ENCODE results near the gene KEL. TPM values are rescaled to one million over a fixed set of nuclear protein-coding genes. Genes with fewer than 3 reads are reported as not detected.

Gene KEL
- total RNA-seq, 1 donor from 2014 or later: 0.12 TPM

DNA sequence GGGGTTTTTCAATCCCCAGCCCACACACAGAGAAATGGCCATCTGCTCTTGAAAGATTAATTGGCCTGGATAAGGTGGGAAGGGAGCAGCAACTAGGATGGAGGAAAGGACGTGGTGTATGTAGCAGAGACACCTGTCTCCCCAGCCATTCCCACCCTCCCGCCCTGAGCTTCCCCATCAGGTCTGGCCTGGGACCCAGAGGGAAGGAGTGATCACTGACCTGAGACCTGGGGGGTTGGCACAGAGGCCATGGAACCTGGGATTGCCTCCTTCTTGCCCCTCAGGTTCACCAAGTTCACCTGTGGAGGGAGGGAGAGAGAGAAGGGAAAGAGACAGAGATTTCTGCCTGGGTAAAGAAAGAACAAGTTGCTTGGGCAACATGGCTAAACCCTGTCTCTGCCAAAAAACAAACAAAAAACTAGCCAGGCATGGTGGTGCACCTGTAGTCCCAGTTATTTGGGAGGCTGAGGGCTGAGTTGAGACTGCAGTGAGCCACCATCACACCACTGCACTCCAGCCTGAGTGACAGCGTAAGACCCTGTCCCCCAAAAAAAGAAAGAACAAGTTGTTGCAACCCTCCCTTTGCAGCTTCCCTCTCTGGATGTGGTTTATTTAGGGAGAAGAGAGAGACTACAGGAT, 65.3 kb downstream of the KEL start:
- no peak overlapping the region for H3K4me3 ChIP-seq (ENCODE audit: low read depth, low read length)
- TF ChIP-seq, protein P1, sequence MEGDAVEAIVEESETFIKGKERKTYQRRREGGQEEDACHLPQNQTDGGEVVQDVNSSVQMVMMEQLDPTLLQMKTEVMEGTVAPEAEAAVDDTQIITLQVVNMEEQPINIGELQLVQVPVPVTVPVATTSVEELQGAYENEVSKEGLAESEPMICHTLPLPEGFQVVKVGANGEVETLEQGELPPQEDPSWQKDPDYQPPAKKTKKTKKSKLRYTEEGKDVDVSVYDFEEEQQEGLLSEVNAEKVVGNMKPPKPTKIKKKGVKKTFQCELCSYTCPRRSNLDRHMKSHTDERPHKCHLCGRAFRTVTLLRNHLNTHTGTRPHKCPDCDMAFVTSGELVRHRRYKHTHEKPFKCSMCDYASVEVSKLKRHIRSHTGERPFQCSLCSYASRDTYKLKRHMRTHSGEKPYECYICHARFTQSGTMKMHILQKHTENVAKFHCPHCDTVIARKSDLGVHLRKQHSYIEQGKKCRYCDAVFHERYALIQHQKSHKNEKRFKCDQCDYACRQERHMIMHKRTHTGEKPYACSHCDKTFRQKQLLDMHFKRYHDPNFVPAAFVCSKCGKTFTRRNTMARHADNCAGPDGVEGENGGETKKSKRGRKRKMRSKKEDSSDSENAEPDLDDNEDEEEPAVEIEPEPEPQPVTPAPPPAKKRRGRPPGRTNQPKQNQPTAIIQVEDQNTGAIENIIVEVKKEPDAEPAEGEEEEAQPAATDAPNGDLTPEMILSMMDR (conservative IDR thresholded peaks at IDR 0.05; ENCODE audit: low read depth, low read length): no peak
- no peak for DNase-seq (ENCODE audit: low read depth)

DNA sequence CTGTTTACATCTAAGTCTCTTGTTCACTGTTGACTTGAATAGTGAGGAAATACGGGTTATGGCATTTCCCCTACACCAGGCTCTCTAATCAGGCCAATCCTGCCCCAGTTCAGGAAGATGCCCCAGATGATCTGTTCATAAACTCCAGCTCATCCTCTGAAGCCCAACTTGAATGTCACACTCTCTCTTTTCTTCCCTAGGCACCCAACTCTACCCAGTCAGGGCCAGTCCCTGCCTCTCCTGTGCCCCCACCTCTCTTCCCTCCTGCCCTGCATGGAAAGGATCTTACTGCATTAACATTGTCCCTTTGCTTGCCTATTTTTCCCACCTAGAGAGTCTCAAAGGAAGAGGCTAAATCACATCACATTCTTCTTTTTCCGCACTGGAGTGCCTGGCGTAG, 66.0 kb downstream of the KEL start:
- no peak for DNase-seq (ENCODE audit: low read depth)
- no peak overlapping the region for H3K4me3 ChIP-seq (ENCODE audit: low read depth, low read length)
- TF ChIP-seq, protein P1 (conservative IDR thresholded peaks at IDR 0.05; ENCODE audit: low read depth, low read length): no peak

GRCh38 chr7:142894985-142895593, 67.1 kb downstream of the KEL start:
- no peak for DNase-seq (ENCODE audit: low read depth)
- TF ChIP-seq, protein P1 (conservative IDR thresholded peaks at IDR 0.05; ENCODE audit: low read depth, low read length): no peak
- H3K4me3 ChIP-seq (ENCODE audit: low read depth, low read length): no peak overlapping the region

- TF ChIP-seq, protein P1 (conservative IDR thresholded peaks at IDR 0.05; ENCODE audit: low read depth, low read length): no peak
- DNase-seq (ENCODE audit: low read depth): no peak
- no peak overlapping the region for H3K4me3 ChIP-seq (ENCODE audit: low read depth, low read length)
Observed at GRCh38 chr7:142894112-142894984, 67.8 kb downstream of the KEL start.

DNA sequence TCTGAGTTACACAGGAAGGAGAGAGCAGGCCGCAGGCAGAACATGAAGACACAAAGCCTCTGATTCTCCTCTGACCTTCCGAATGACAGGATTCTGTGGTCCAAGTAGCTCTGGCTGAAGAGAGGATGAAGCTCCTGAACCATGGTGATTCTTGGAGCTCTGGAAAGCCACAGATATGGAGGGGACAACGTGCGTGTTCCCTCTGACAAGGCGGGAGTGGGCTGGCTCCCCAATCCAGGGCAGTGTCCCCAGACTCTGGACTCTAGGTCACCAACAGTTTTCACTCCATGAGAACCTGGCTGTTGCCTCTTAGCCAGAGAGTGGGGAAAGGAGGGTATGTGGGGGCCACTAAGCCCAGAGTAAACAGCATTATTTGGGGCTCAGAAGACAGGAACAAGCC, 69.2 kb downstream of the KEL start:
- no peak overlapping the region for H3K4me3 ChIP-seq (ENCODE audit: low read depth, low read length)
- no peak for DNase-seq (ENCODE audit: low read depth)
- TF ChIP-seq, protein P1 (conservative IDR thresholded peaks at IDR 0.05; ENCODE audit: low read depth, low read length): no peak

- TF ChIP-seq, protein P1 (conservative IDR thresholded peaks at IDR 0.05; ENCODE audit: low read depth, low read length): no peak
- H3K4me3 ChIP-seq (ENCODE audit: low read depth, low read length): no peak overlapping the region
- DNase-seq (ENCODE audit: low read depth): no peak
Observed at GRCh38 chr7:142891490-142892082, 70.6 kb downstream of the KEL start.

Other genes starting within 250 kb of the KEL start
- gene PRSS1, start 212.9 kb downstream of the KEL start, total RNA-seq: 0.87 TPM in 1 of 2 replicates, not detected in the other
- 0.43 TPM in 1 of 2 replicates, not detected in the other for gene PRSS2, start 191.4 kb downstream of the KEL start, total RNA-seq
- gene EPHB6, start 107.3 kb downstream of the KEL start, total RNA-seq: 0.75 and 3.3 TPM in 2 replicates
- 0.06 and 0.29 TPM in 2 replicates for gene TRPV6, start 76.6 kb downstream of the KEL start, total RNA-seq
- gene TRPV5, start 28.6 kb downstream of the KEL start, total RNA-seq: not detected in 2 replicates
- not detected in 2 replicates for gene LLCFC1, start 22.9 kb downstream of the KEL start, total RNA-seq
- 0.17 TPM in 1 of 2 replicates, not detected in the other for gene OR9A2, start 64.8 kb upstream of the KEL start, total RNA-seq
- not detected in 2 replicates for gene OR6V1, start 90.0 kb upstream of the KEL start, total RNA-seq
- gene PIP, start 169.7 kb upstream of the KEL start, total RNA-seq: not detected in 2 replicates
- gene TAS2R39, start 221.1 kb upstream of the KEL start, total RNA-seq: not detected in 2 replicates

Data from epithelial cell of proximal tubule (primary cell).